GM12891 (cell line): ENCODE measurements around the gene SLC1A2.

Experiments used
- DNase-seq: peaks from one replicate; pipeline ENCODE4 v3.0.0; 2011; ENCODE audit warnings: low spot score; ENCODE audit not compliant: insufficient read length
- FAIRE-seq: peaks from 2 replicates; lab custom pipeline; 2011; peaks lifted over from hg19 to GRCh38; lab: Jason Lieb, UNC
- PAX5 ChIP-seq: IDR thresholded peaks from 2 replicates; pipeline ENCODE4 v1.6.1; 2011; ENCODE audit warnings: low read length, moderate library complexity, mild to moderate bottlenecking; ENCODE audit not compliant: insufficient read depth, severe bottlenecking
- POLR2A ChIP-seq: IDR thresholded peaks from 2 replicates; pipeline ENCODE4 v1.6.1; 2011; ENCODE audit warnings: low read depth, low read length, control low read depth
- POLR2AphosphoS5 ChIP-seq: IDR thresholded peaks from 2 replicates; pipeline ENCODE4 v1.6.1; 2011; ENCODE audit warnings: low read depth, low read length, control low read depth
- POU2F2 ChIP-seq: IDR thresholded peaks from 2 replicates; pipeline ENCODE4 v1.6.1; 2011; ENCODE audit warnings: low read depth, mild to moderate bottlenecking, control low read depth, low read length, moderate library complexity
- SPI1 ChIP-seq: IDR thresholded peaks from 2 replicates; pipeline ENCODE4 v1.6.1; 2011; ENCODE audit warnings: low read depth, low read length, control low read depth
- TAF1 ChIP-seq: IDR thresholded peaks from 2 replicates; pipeline ENCODE4 v1.6.1; 2011; ENCODE audit warnings: low read depth, low read length, control low read depth

The SLC1A2 gene

DNA sequence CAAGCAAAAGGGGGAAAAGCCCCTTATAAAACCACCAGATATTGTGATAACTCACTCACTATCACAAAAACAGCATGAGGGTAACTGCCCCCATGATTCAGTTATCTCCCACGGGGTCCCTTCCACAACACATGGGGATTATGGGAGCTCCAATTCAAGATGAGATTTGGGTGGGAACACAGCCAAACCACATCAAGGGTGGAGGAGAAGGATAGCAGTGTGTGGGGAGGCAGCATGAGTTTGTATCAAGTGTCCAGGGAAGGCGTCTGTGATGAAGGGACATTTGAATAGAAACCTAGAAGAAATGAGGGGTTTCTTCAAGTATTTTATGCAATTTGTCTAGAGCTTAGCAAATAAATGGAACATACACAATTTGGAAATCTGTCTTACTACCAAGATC is 98.2 kb downstream of the SLC1A2 start:
- DNase-seq (no peak), FAIRE-seq (no peak)
- TF ChIP-seq POU2F2, result no peak
- TF ChIP-seq TAF1, result no peak
- no peak for TF ChIP-seq PAX5
- no peak for TF ChIP-seq POLR2AphosphoS5
- no peak for TF ChIP-seq SPI1
- no peak for TF ChIP-seq POLR2A

GRCh38 chr11:35318977-35319925 is 100.1 kb downstream of the SLC1A2 start:
- DNase-seq (no peak), FAIRE-seq (peak; percentile 89)
- peak; percentile 89 for TF ChIP-seq SPI1
- TF ChIP-seq TAF1, result no peak
- no peak for TF ChIP-seq POLR2A
- TF ChIP-seq POU2F2, result no peak

GRCh38 chr11:35318309-35318708 is 101.0 kb downstream of the SLC1A2 start:
- DNase-seq (no peak), FAIRE-seq (no peak)

DNA sequence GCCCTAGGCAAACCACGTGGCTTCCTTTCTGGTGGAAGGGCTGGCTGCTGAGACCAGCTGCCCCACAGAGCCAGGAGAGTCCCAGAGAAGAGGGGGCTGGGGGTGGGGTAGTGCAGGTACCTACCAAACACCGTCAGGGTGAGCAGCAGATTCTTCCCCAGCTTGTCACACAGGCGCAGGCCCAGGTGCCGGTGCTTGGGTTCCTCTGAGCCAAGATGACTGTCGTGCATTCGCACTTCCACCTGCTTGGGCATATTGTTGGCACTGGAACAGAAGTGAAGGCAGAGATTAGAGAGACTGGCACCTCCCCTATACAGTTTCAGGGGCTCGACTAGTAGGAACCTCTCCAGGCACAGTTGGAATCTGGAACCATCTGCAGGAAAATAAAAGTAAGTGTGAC is 102.1 kb downstream of the SLC1A2 start:
- no peak for FAIRE-seq
- TF ChIP-seq PAX5 (no peak), POLR2AphosphoS5 (no peak), SPI1 (no peak), POLR2A (no peak), TAF1 (no peak), POU2F2 (no peak)
- no peak for DNase-seq

More at GRCh38 chr11:35318309-35318708, 101.0 kb downstream of the SLC1A2 start:
- no peak for TF ChIP-seq POU2F2
- no peak for TF ChIP-seq SPI1
- TF ChIP-seq TAF1, result no peak
- TF ChIP-seq PAX5, result no peak
- TF ChIP-seq POLR2A, result no peak
- no peak for TF ChIP-seq POLR2AphosphoS5

DNA sequence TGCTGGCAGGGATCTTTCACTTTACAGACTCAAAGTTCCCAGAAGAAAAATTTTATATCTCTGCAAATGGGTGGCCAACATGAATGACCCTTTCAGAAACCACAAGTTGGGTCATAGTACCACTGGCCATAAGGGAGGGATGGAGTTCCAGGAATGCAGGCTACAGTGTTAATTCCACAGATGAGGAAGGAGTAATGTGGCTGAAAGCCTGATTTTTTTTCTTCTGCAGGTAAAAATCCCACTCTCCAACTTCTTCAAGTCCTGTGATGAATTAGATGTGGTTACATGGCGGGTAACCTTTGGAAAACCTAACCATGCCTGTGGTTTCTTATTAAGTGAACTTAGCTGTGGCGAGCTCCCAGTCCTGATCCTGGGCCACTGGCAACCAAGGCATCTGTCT is 103.2 kb downstream of the SLC1A2 start:
- FAIRE-seq, result peak; percentile 60
- DNase-seq, result no peak
- no peak for TF ChIP-seq SPI1
- TF ChIP-seq POU2F2, result no peak
- TF ChIP-seq PAX5, result no peak
- TF ChIP-seq TAF1, result no peak
- TF ChIP-seq POLR2A, result no peak
- TF ChIP-seq POLR2AphosphoS5, result no peak

GRCh38 chr11:35313760-35314153 is 105.6 kb downstream of the SLC1A2 start:
- FAIRE-seq, result no peak
- TF ChIP-seq TAF1 (no peak), POLR2A (no peak), SPI1 (no peak), POU2F2 (no peak), POLR2AphosphoS5 (no peak), PAX5 (no peak)
- DNase-seq, result no peak

DNA sequence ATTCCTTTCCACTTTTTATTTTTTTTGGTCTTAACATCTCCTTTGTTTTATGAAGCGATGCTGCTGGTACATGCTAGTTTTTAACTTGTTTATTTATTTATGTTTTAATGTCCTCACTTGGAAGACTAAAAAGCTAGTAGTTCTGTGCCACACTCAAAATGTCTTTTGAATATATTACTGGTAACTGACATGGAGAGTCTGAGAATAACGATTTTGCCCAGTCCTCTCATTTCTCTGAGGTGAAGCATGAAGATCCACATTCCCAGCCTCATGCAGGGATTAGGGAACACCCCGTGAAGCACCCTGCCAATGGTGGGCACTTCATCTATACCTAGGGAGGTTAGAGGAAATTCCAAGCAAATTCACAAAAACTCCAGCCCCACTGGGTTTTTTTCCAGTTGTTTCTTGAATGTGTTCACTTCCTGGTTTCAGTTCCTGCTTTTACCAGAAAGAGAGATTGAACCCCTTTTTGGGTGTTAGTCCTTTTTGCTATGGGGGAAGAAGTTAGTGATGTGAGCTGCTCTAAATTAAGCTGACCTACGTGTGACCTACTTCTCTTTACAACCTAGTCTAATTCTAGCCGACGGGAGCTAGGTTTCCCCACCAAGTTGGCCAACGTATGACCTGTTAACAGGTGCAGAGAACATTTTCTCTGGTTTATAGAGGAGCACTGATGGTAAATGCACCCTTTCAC is 106.1 kb downstream of the SLC1A2 start:
- TF ChIP-seq SPI1 (peak; percentile 100), TAF1 (no peak)
- DNase-seq (peak; percentile 59), FAIRE-seq (peak; percentile 98)

GRCh38 chr11:35311331-35311730 is 108.0 kb downstream of the SLC1A2 start:
- no peak for FAIRE-seq
- TF ChIP-seq POLR2AphosphoS5, result no peak
- DNase-seq, result no peak

DNA sequence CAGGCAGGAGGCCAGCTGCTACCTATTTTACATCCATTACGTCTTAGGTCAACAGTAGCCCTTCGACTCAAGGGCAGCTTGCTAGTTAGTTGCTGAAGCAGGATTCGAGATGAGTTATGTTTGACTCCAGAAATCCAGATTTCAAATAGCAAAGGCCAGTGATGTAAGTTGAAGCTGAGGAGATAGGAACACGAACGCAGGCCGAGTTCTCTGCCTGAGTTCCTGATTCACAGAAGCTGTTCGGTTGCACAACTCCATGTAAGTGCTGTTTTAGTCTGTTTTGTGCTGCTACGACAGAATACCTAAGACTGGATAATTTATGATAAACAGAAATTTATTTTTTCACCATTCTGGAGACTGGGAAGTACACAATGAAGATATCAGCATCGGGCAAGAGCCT is 111.2 kb downstream of the SLC1A2 start:
- FAIRE-seq (no peak), DNase-seq (no peak)
- no peak for TF ChIP-seq POLR2A
- TF ChIP-seq POLR2AphosphoS5, result no peak
- no peak for TF ChIP-seq PAX5
- no peak for TF ChIP-seq POU2F2
- TF ChIP-seq SPI1, result no peak
- no peak for TF ChIP-seq TAF1

DNA sequence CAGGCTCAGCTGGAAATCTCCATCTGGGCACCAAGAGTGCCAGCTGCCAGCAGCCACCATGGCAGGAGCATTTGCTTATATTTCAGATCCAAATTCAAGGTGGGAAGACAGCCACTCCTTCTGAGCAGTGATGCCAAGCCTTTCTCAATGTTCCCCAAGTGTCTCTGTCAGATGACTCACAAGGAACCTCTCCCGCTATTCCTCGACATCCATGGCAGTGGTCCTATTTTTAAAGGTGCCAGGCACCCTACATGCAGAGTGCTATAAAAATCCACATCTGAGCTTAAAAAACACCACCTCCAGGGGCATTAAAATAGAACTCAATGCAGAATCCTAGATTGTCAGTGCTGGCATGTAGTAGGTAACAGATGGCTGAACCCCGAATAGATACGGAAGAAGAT is 112.1 kb downstream of the SLC1A2 start:
- FAIRE-seq (no peak), DNase-seq (no peak)
- TF ChIP-seq SPI1 (no peak), POLR2AphosphoS5 (no peak), PAX5 (no peak), POLR2A (no peak), TAF1 (no peak), POU2F2 (no peak)
